GM12878 (cell line): ENCODE data around the gene NINJ1. TPM values are rescaled to one million over a fixed set of nuclear protein-coding genes. Genes with fewer than 3 reads are reported as not detected.

Experiments used
- BCLAF1 ChIP-seq: fragments of 450-650 bp; IDR thresholded peaks from 2 replicates; pipeline ENCODE4 v1.6.1; 2017; ENCODE audit warnings: antibody characterized with exemption, mild to moderate bottlenecking, moderate library complexity
- CBFB ChIP-seq: IDR thresholded peaks from 2 replicates; pipeline ENCODE4 v1.6.1; 2016; ENCODE audit warnings: antibody characterized with exemption, low read depth
- GATAD2B ChIP-seq: fragments of 450-650 bp; conservative IDR thresholded peaks from 2 replicates; pipeline ENCODE4 v1.6.1; 2017; ENCODE audit warnings: low read depth, mild to moderate bottlenecking, moderate library complexity
- ZBTB40 ChIP-seq: fragments of 450-650 bp; IDR thresholded peaks from 2 replicates; pipeline ENCODE4 v1.6.1; 2016; ENCODE audit warnings: mild to moderate bottlenecking, moderate library complexity, borderline replicate concordance
- polyA plus RNA-seq, 11 experiments: library from polyadenylated mRNA; depleted of rRNA in 4 of 11; unstranded in 6 of 11; stranded (reverse) in 5 of 11; fragments of >200 nt; fragmentation: Nextera tagmentation in 4 of 11; fragmentation: Illumina TruSeq in 1 of 11; extraction: Ambion mirVana in 4 of 11; extraction: Trizol in 1 of 11; gene quantifications; 1 replicate in 1 of 11; 2 replicates in 10 of 11; pipeline versions ENCODE4 v1.2.1 to v1.2.3, GENCODE V29; 2011 to 2016; ENCODE audit warnings: inconsistent platforms in 2 of 11, missing spikeins in 2 of 11, low read depth in 1 of 11
- total RNA-seq, 4 experiments: library from RNA; depleted of rRNA in 3 of 4; stranded (reverse); fragments of >200 nt in 3 of 4; fragmentation: Illumina TruSeq in 1 of 4; extraction: Trizol in 1 of 4; gene quantifications; 2 replicates each; pipeline versions ENCODE4 v1.2.1 to v1.2.3, GENCODE V29; 2013 to 2021

Gene NINJ1
- total and polyA plus RNA-seq, 10 of the 15 experiments (the other 5 are each of a cell fraction or from before 2014, with no cell fraction given), result 0.64 to 33.5 (median 17.1) TPM

DNA sequence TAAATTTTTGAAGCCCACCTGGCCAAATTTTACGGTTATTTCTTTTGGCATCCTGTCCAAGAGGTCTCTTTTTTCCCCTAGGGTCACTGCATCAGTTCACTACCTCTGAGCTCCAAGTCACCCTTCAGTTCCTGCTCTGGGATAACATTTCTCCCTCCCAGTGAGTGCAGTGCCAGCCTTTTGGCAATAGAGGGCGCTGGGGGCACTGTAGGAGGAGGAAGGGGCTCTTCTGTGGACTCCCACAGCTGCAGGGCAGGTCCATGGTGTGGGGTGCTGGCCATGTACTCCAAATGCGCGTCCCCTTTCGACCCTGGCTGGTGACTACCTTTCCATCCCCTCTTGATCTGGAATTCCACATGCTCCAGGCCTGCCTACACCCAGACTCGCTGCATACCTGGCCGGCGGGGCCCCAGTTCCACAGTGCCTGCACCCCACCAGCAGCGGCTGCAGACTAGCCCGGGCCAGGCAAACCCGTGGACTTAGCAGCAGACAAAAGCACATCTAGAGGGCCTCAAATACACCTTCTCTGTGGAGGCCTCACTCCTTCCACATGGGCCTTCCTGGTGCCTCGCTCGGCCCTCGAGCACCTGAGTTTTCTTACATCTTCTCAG, 20.3 kb upstream of the NINJ1 start (continued):
- TF ChIP-seq CBFB (no peak), BCLAF1 (no peak), ZBTB40 (no peak), GATAD2B (no peak)
- TF ChIP-seq, all 136 proteins: peak for 2
